HG03196 (cell line): ENCODE data around the gene HEY2.
"Not testable (repeated sequence)": the region's sequence is repeated elsewhere in the genome, so short reads cannot be mapped to it uniquely, and the experiment has no call there.

ENCODE experiments used
- ATAC-seq: cut with Tn5 transposase; IDR thresholded peaks from one replicate; pipeline ENCODE4 v1.9.1; 2021; ENCODE audit not compliant: unreplicated experiment

The HEY2 gene

GRCh38 chr6:125793863-125794262 is 44.4 kb downstream of the HEY2 start:
- peak; percentile 25 for ATAC-seq

DNA sequence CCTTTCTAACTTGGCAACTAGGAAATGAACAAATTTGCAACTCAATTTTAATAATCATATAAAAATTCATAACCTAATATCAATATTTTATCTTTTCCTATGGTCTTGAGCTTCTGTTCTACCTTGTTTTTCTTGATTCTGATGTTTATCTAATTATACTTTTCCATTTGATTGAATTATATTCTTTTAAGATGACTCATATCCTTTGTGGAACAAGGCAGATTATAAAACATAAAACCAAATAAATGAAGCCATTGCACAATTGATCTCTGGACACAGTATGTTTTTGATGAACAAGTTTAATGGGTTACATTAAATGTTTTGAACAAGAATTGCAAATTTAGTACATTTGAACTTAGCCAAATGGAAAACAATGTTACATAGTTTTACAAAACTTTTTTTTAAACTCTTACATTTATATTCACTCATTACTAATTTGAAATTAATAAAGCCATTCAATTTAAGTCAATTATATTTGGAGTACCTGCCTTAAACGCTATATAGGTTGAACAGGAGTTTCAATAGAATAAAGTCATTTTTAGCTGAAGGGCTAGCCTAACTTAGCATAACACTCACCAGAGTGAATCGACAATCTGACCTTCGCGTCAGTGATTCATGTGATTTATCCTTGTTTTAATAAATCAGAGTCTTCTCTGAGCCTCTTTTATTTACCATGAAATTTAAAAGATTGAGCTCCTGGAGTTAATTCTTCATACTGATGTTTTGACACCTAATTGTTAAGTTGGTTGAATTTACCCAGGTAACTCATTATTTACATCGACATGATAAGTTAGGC is 45.1 kb downstream of the HEY2 start:
- no peak for ATAC-seq

- ATAC-seq = no peak
These were observed 45.9 kb downstream of the HEY2 start for GRCh38 chr6:125795301-125795700.

- ATAC-seq = no peak
These were observed 47.9 kb downstream of the HEY2 start for GRCh38 chr6:125797120-125797885.

DNA sequence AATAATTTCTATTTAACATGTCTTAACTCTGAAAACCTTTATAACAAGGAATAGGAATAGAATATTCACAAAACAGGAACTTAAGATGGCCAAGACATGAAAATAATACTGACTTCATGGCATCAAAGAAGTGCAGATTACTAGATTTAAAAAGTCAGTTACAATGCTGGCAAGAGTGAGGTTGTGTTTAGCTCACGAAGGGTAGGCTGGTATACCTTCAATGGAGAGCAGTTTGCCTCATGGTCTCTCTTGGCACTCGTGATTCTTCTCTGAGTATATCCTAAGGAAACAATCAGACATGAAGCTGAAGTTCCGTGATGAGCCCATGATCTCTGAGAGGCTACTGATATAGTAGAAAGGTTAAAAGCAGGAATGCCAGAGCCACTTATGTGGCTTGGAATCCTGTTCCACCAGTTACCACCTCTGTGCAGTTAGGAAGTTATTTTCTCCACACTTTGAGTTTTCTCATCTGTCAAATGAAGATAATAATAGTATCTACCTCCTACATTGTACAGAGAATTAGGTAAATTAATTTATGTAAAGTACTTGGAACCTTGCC is 48.5 kb downstream of the HEY2 start:
- no peak for ATAC-seq

DNA sequence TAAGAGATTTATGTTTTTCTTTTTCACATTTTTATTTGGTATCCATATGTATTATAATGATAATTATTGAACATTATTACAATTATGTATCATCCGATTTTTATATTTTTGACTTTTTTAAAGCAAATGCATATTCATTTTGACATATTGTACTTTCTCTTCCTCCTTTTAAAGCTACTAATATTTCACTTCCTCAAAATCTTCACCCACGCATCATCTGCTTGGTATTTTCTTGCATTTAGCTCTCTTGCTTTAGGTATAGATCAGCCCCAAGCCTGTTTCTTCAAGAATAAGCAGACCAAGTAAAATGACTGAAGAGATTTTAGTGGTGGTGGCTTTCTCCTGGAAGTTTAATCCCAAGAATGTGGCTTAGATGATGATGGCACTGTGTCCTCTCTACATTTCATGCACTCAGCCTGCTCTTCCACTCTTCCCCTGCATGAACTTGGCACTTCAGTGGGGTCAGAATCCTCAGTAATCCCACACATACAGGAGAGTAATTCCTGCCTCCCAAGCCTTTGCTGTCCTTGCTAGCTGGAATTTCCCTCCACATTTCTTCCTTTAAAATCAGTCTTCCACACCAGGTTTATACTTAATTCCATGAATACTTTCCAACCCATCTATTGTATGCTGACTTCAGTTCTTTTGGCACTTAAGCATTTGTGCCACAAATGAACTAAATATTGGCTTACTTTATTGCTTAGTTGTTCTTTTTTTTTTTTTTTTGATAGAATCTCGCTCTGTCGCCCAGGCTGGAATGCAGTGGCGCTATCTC is 49.5 kb downstream of the HEY2 start:
- peak; percentile 73 for ATAC-seq

- no peak for ATAC-seq
These were observed 53.0 kb downstream of the HEY2 start for GRCh38 chr6:125802383-125802782.

- ATAC-seq = no peak
These were observed 53.5 kb downstream of the HEY2 start for GRCh38 chr6:125802943-125803377.

GRCh38 chr6:125804264-125804663 is 54.8 kb downstream of the HEY2 start:
- ATAC-seq = peak; percentile 54

- ATAC-seq = not testable (repeated sequence)
These were observed 55.5 kb downstream of the HEY2 start for GRCh38 chr6:125804866-125805425.

DNA sequence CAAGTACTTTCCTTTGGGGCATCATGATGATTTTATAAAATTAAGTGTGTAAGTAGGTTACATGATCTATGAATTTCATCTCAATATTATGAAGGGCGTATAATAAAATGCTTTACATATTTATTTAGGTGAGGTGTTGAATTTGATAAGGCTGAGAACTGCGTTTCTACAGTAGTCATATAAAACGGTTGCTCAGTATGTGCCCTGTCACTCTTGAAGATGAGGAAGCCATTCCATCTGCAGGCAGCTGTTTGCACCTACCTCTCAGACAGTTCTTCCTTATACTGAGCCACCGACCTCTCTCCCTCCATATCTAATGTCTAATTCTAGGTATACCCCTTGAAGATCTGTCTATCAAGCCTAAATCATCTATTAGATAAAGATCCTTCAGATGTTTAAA is 57.4 kb downstream of the HEY2 start:
- no peak for ATAC-seq

DNA sequence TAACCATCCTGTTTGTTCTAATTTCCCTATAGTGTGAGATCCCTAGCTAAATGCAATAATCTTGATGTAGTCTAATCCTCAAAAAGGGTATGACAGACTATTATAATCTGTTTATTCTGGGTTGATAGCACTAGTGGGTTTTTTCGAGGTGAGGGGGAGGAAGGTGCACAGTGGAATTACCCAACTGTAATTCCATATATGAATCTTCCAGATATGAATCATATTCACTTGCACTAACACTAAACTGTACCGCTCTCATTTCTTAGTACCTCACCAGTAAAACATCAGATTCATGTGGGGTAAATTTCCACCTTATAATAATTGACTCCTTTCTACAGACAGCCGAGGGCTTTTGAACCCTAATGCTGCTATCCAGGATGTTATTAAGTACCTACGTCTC is 57.9 kb downstream of the HEY2 start:
- peak; percentile 38 for ATAC-seq

GRCh38 chr6:125808060-125808459 is 58.6 kb downstream of the HEY2 start:
- ATAC-seq = no peak

- ATAC-seq = no peak
These were observed 59.2 kb downstream of the HEY2 start for GRCh38 chr6:125808591-125808990.

DNA sequence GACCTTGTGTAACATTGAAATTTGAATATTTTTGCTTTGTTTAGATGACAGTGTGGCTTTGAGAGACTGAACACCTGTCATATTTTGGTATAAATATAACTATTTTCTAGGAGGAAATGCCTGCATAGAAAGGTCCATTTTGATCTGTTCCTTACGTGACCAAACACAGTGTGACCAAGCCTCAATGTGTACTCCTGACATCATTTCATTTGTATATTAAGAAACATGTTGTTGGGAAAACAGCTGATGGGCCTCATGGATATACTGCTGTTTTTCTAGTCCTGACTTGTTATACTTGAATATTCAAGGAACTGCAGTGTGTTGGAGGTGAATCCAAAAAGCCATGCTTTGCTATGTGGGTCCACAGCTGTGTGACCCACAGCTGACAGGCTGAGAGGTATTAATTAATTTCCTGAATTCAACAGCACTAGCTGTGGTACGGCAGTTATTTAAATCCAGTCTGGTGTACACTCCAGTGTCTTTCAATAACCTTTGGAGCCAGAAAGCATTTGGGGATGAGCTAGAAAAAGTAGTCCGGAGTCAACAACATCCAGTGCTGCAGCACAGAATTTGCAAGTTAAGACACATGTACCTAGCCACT is 60.2 kb downstream of the HEY2 start:
- no peak for ATAC-seq

DNA sequence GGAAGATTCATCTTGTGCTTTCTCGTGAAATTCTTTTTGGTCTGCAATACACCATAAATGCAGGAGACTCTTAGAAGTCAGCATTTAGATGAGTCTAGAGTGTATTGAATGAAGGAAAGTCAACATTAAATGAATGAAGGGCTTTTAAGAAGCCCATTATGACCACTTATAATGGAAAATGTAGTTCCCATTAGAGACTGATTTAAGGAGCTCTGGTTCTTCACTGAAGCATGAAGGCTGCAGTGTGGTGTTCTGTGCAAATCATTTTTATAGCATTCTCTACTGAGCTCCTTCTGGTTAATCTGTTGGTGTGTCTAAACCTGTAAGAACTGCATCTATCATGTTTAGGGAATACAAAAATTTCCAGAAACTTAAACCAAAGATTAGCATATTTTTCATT is 61.0 kb downstream of the HEY2 start:
- ATAC-seq = no peak
